A549 (cell line): Measurements from ENCODE around the gene OR2V1.

Experiments used
- CHD4 ChIP-seq: fragments of 200-600 bp; sonication (generic); IDR thresholded peaks from 2 replicates; pipeline ENCODE4 v1.6.1; 2016; ENCODE audit warnings: antibody characterized with exemption, mild to moderate bottlenecking, borderline replicate concordance
- EHF ChIP-seq: fragments of 250-450 bp; sonication (Bioruptor Pico); IDR thresholded peaks from 2 replicates; pipeline ENCODE4 v1.5.0; 2020; ENCODE audit warnings: mild to moderate bottlenecking
- FOSB ChIP-seq: fragments of 250-450 bp; sonication (Bioruptor Pico); IDR thresholded peaks from 2 replicates; pipeline ENCODE4 v1.5.0; 2020; ENCODE audit warnings: mild to moderate bottlenecking, moderate library complexity
- JUN ChIP-seq, 2 experiments: fragments of >200 bp; sonication (Bioruptor Twin); formaldehyde crosslinking; IDR thresholded peaks; 2 replicates in 1 of 2; 3 replicates in 1 of 2; pipeline ENCODE4 v1.6.1; 2016 to 2017
- POLR2A ChIP-seq: IDR thresholded peaks from 2 replicates; pipeline ENCODE4 v1.6.1; 2012; ENCODE audit warnings: mild to moderate bottlenecking, low read length
- RAD21 ChIP-seq, 2 experiments: fragments of >200 bp in 1 of 2; sonication (Bioruptor Twin) in 1 of 2; formaldehyde crosslinking in 1 of 2; IDR thresholded peaks in 1 of 2; conservative IDR thresholded peaks in 1 of 2; 2 replicates in 1 of 2; 3 replicates in 1 of 2; pipeline ENCODE4 v1.6.1; 2012 to 2018; ENCODE audit warnings: inconsistent platforms in 1 of 2
- ZC3H11A ChIP-seq: fragments of 450-650 bp; IDR thresholded peaks from 2 replicates; pipeline ENCODE4 v1.6.1; 2014; ENCODE audit warnings: antibody characterized with exemption, mild to moderate bottlenecking
- ZNF302 ChIP-seq: fragments of 250-450 bp; sonication (Bioruptor Pico); IDR thresholded peaks from 2 replicates; pipeline ENCODE4 v1.9.0; 2021; ENCODE audit warnings: inconsistent platforms, mild to moderate bottlenecking, moderate library complexity
- TF ChIP-seq, protein P1 (sequence below): fragments of >200 bp; sonication (Bioruptor Twin); formaldehyde crosslinking; IDR thresholded peaks from 3 replicates; pipeline ENCODE4 v1.5.1; 2016
- TF ChIP-seq, protein P2 (sequence below): fragments of 200-600 bp; sonication (generic); IDR thresholded peaks from 2 replicates; pipeline ENCODE4 v1.6.1; 2016; ENCODE audit warnings: antibody characterized with exemption, mild to moderate bottlenecking, moderate library complexity

DNA sequence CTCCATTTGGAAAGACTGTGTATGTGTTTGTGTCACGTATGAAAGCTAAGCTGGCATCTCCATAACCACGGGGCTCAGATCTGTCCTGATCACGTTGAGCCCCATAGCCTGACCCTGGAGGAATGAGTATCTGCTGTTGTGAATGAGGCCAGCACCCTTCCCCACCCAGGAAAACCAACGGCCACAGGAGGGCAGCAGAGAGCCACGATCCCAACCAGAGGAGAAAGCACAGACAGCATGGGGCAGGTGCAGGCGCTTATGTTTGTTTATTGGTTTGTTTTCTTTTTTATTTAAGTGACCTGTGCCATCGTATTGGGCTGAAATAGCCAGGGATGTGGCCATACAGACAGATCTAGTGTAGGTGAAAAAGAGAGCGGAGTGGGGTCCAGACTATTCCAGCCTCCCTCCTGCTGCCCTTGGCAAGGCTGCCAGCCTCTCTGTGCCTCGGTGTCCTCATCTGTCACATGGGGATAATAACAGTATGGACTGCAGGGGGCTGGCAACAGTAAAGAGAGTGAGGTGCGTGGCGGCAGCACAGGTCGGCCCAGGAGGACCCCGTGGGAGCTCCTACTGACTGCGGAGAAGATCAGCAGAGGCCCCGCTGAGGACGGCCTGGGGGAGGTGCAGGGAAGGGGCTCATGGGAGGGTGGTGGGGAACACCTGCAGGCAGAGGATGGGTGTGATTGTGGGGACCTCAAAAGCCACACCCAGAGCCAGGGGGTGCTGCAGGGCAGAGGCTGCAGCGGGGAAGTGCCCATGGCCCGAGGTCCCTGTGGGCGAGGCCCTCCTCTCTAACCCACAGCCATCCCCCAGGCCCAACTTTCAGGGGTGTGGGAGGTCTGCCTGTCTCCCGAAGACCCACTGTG, 28.6 kb upstream of the OR2V1 start:
- TF ChIP-seq, protein P1, sequence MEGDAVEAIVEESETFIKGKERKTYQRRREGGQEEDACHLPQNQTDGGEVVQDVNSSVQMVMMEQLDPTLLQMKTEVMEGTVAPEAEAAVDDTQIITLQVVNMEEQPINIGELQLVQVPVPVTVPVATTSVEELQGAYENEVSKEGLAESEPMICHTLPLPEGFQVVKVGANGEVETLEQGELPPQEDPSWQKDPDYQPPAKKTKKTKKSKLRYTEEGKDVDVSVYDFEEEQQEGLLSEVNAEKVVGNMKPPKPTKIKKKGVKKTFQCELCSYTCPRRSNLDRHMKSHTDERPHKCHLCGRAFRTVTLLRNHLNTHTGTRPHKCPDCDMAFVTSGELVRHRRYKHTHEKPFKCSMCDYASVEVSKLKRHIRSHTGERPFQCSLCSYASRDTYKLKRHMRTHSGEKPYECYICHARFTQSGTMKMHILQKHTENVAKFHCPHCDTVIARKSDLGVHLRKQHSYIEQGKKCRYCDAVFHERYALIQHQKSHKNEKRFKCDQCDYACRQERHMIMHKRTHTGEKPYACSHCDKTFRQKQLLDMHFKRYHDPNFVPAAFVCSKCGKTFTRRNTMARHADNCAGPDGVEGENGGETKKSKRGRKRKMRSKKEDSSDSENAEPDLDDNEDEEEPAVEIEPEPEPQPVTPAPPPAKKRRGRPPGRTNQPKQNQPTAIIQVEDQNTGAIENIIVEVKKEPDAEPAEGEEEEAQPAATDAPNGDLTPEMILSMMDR = peak; percentile 91
- TF ChIP-seq FOSB (CRISPR knock-in tag) = no peak
- peak; percentile 90 to 91 for TF ChIP-seq RAD21 (conservative IDR thresholded peaks at IDR 0.05 in 1 of 2, IDR thresholded peaks at IDR 0.05 in 1 of 2)
- TF ChIP-seq ZC3H11A = no peak
- TF ChIP-seq ZNF302 (CRISPR knock-in tag) = no peak
- TF ChIP-seq EHF (CRISPR knock-in tag) = no peak
- TF ChIP-seq CHD4 = no peak
- TF ChIP-seq, protein P2, sequence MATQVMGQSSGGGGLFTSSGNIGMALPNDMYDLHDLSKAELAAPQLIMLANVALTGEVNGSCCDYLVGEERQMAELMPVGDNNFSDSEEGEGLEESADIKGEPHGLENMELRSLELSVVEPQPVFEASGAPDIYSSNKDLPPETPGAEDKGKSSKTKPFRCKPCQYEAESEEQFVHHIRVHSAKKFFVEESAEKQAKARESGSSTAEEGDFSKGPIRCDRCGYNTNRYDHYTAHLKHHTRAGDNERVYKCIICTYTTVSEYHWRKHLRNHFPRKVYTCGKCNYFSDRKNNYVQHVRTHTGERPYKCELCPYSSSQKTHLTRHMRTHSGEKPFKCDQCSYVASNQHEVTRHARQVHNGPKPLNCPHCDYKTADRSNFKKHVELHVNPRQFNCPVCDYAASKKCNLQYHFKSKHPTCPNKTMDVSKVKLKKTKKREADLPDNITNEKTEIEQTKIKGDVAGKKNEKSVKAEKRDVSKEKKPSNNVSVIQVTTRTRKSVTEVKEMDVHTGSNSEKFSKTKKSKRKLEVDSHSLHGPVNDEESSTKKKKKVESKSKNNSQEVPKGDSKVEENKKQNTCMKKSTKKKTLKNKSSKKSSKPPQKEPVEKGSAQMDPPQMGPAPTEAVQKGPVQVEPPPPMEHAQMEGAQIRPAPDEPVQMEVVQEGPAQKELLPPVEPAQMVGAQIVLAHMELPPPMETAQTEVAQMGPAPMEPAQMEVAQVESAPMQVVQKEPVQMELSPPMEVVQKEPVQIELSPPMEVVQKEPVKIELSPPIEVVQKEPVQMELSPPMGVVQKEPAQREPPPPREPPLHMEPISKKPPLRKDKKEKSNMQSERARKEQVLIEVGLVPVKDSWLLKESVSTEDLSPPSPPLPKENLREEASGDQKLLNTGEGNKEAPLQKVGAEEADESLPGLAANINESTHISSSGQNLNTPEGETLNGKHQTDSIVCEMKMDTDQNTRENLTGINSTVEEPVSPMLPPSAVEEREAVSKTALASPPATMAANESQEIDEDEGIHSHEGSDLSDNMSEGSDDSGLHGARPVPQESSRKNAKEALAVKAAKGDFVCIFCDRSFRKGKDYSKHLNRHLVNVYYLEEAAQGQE = no peak
- TF ChIP-seq JUN (IDR thresholded peaks at IDR 0.05) = no peak
- TF ChIP-seq POLR2A = no peak
